Stimulated activated CD8-positive, alpha-beta memory T cell treated with anti-CD3 and anti-CD28 coated beads, Interleukin-4, amount 100 ng/mL, for 24 hours (primary cell): ENCODE measurements around the gene MIER2.
"Not testable (repeated sequence)": the region's sequence is repeated elsewhere in the genome, so short reads cannot be mapped to it uniquely, and the experiment has no call there.

Source experiments
- DNase-seq: peaks from one replicate; pipeline ENCODE4 v3.0.0-alpha.2; 2020; ENCODE audit warnings: low read depth

MIER2 gene

GRCh38 chr19:281992-282391 is 62.6 kb downstream of the MIER2 start:
- DNase-seq: no peak

DNA sequence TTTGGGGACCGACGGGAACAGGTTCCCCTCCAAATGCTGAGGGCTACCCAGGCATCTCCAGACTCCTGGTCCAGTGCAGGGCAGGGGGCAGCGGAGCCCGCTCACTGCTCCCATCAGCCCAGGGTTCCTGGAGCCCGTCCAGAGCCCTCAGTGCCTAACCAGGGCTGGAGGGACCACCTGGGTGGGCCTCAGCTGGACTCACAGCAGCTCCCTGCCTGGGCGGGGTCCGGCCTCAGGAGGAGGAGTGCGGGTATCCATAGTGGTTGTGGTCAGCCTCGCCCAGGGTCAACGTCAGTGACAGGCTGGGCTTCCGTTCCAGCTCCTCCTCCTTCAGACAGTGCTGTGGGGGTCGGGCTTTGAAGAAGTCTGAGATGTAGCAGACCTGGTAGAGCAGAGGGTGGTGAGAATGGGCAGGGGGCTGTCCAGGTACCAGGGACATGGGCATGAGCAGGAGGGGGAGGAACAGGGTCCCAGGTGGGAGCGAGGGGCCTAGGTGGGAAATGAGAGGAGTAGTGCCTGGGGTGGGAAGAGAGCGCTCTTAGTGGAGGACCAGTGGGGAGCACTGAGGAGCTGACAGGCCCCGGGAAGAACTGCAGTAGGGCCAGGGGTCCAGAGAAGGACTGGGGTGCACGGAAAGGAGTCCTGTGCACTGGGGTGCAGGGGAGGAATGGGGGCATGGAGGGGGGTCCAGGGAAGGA is 63.3 kb downstream of the MIER2 start:
- no peak for DNase-seq

DNA sequence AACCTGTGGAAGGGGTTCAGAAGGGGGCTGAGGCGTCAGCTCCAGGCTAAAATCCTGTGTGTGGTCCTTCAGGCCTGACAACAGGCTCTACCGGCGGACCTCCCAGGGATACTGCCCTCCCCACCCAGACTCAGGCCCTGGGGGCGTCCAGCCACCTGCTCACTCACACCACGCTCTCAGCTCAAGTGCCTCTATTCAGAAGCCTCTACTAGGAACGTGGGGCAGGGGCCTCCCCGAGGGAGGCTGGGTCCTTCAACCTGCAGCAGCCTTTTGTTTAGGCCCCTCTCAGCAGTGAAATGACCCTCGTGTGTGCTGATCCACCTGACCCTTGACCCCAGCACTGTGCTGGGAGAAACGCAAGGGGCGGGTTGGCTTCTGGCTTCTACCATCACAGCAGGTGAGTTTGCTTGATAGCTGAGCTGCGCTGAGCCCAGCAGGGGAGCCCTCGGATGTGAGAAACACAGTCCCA is 64.0 kb downstream of the MIER2 start:
- no peak for DNase-seq

- DNase-seq: no peak
Measured at GRCh38 chr19:279656-280055, 64.9 kb downstream of the MIER2 start.

- no peak for DNase-seq
Measured at GRCh38 chr19:279231-279630, 65.4 kb downstream of the MIER2 start.

DNA sequence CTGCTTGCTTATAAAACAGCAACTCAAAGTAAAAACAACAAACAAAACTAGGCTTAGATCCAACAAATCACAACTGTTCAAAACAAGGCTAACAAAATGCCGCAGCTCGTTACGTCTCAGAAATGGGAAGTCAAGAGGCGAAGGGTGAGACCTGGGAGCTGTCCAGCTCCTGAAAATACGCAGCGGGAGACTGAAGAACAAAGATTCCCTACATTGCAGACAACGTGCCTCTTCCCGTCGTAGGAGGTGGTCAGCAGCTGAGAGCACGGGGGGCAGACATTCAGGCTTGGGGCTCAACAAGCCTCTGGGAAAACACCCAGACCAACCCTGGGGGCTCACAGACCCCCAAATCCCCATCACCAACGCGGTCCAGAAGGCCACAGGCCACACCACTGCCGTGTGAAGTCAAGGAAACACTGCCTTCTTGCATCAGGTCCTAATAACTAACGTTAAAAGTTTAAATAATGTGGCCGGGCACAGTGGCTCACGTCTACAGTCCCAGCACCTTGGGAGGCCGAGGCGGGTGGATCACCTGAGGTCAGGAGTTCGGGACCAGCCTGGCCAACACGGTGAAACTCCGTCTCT is 66.9 kb downstream of the MIER2 start:
- no peak for DNase-seq

DNA sequence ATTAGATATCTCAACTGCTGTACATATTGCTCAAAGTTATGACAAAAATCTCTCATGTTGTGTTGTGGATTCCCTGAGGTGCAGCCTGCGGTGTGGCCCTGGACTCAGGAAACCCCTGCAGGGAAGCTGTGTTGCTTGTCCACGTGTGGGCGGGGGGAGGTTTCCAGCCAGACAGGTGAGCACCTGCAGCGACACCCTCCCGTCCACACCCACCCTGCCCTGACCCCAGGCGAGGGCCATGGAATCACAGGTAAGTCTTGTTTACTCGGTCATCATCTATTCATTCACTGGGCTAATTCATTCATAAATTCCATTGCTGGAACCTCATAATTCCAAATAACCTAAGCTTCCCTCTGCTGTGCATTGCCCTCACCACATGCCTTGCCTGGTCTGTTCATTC is 67.5 kb downstream of the MIER2 start:
- no peak for DNase-seq

DNA sequence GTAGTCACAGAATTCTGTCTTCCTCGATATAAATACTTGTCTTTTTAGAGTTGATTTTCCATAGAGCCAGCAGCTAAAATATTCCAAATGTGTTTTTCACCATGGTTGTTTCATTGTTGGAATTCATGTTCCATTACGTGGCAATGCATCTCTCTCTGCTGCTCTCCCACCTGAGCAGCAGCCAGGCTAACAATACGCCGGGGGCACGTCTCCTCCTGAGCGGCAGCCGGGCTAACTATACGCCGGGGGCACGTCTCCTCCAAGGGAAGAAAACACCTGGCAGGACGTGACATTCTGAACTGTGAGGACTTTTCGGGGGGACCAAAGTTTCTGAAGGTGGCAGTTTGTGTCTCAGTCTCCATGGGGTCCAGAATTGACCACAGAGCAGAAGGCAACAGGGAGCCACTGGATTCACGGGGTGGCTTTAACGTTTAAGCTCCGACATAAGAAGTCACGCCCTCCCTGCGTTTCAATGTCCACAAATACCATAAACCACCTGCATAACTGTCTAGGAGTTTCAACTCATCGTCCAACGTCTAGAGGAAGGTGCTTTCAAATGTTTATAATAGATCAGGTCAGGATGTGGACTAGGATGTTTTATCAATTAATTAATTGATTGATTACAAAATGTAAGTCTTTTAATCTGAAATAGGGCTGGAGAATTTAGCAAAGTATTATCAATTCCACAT is 68.5 kb downstream of the MIER2 start:
- no peak for DNase-seq

DNA sequence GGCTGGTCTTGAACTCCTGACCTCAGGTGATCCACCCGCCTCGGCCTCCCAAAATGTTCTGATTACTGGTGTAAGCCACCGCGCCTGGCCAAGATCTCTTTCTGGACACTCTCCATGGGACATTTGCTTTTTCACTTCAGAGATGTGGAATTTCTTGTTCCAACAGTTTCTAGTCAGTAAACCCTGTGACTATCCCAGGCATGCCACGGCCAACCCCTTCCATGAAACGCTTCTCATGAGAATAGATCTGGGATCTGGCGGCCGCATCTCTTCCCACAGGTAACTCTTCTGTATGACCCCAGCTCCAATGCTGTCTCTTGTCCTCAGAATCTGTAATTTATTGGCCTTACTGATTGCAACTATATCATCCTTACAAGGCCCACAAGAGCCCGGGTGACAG is 69.6 kb downstream of the MIER2 start:
- no peak for DNase-seq

DNA sequence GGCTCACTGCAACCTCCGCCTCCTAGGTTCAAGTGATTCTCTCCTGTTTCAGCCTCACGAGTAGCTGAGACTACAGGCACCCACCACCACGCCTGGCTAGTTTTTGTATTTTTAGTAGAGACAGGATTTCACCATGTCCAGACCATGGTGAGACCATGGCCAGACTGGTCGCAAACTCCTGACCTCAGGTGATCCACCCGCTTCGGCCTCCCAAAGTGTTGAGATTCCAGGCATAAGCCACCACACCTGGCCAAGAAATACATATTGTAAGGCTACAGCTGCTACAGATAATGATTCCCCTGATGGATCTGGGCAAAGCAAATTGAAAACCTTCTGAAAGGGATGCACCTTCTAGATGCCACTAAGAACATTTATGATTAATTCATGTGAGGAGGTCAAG is 71.2 kb downstream of the MIER2 start:
- no peak for DNase-seq

- no peak for DNase-seq
Measured at GRCh38 chr19:271856-272255, 72.7 kb downstream of the MIER2 start.

GRCh38 chr19:270766-271318 is 73.8 kb downstream of the MIER2 start:
- not testable (repeated sequence) for DNase-seq

- DNase-seq: no peak
Measured at GRCh38 chr19:269241-269640, 75.4 kb downstream of the MIER2 start.

GRCh38 chr19:262125-262524 is 82.5 kb downstream of the MIER2 start:
- no peak for DNase-seq

- not testable (repeated sequence) for DNase-seq
Measured at GRCh38 chr19:256804-257203, 87.8 kb downstream of the MIER2 start.
